Uterus (tissue), 2 donors: ENCODE results near the gene SBNO2.

Experiments used
- CTCF ChIP-seq, 4 experiments: fragments of 200-600 bp in 2 of 4; fragments of 450-650 bp in 2 of 4; sonication (generic) in 2 of 4; IDR thresholded peaks; one replicate each; pipeline ENCODE4 v1.5.1; 2016 to 2019; ENCODE audit warnings: antibody characterized with exemption in 4 of 4, mild to moderate bottlenecking in 2 of 4, moderate library complexity in 1 of 4
- POLR2A ChIP-seq, 2 donors: fragments of 450-650 bp; IDR thresholded peaks; one replicate each; pipeline ENCODE4 v1.6.1; 2016; ENCODE audit warnings: antibody characterized with exemption in 2 of 2, mild to moderate bottlenecking in 1 of 2, moderate library complexity in 1 of 2

DNA sequence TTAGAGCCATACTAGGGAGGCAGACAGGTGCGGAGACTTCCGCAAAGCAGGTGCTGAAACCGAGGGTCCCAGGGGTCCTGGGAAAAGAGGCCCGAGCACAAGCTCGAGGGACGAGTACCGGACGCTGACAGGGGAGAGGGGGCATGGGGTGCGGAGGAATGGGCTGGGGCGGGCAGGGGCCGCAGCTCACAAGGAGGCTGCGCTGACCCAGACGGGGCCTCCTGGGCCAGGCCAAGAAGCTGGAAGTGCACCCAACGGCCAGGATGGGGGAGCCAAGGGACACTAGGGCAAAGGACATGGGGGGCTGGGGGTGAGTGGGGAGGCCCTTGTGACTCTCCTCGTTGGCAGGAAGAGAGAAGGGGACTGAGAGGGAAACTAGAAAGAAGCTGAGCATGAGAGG is 80.7 kb downstream of the SBNO2 start:
- TF ChIP-seq POLR2A (IDR thresholded peaks at IDR 0.05) (no peak), CTCF (IDR thresholded peaks at IDR 0.05) (no peak)
